ENCODE measurements around the gene TMEM242.
"Not testable (repeated sequence)": the region's sequence is repeated elsewhere in the genome, so short reads cannot be mapped to it uniquely, and the experiment has no call there.

The TMEM242 gene

GRCh38 chr6:157312757-157313156 is 10.6 kb downstream of the TMEM242 start:
- no peak for TF ChIP-seq CTCF (IDR thresholded peaks at IDR 0.05; ENCODE audit: insufficient read depth, low read length, poor library complexity, severe bottlenecking)
- no peak for DNase-seq (ENCODE audit: extremely low read depth, insufficient read length)
- no peak overlapping the region for H3K4me3 ChIP-seq (replicated peaks; ENCODE audit: low read depth, low read length)
- H3K27me3 ChIP-seq (replicated peaks; ENCODE audit: control insufficient read depth, insufficient read depth, low read length): no peaks in the 10 kb centered on the region
- peaks cover 11% of the 10 kb centered on the region for H3K36me3 ChIP-seq (ENCODE audit: control insufficient read depth, insufficient read depth, low read length)

GRCh38 chr6:157310693-157311092 is 12.6 kb downstream of the TMEM242 start:
- H3K36me3 ChIP-seq (ENCODE audit: control insufficient read depth, insufficient read depth, low read length): peaks cover 11% of the 10 kb centered on the region
- not testable (repeated sequence) for H3K27me3 ChIP-seq (replicated peaks; ENCODE audit: control insufficient read depth, insufficient read depth, low read length); H3K4me3 ChIP-seq (replicated peaks; ENCODE audit: low read depth, low read length); DNase-seq (ENCODE audit: extremely low read depth, insufficient read length)

- Histone ChIP-seq H3K4me3 (replicated peaks; ENCODE audit: low read depth, low read length) (no peak overlapping the region), H3K36me3 (ENCODE audit: control insufficient read depth, insufficient read depth, low read length) (no peaks in the 10 kb centered on the region; the same call in none of the 2 replicates), H3K27me3 (replicated peaks; ENCODE audit: control insufficient read depth, insufficient read depth, low read length) (no peaks in the 10 kb centered on the region)
- no peak for DNase-seq (ENCODE audit: extremely low read depth, insufficient read length)
- TF ChIP-seq CTCF (IDR thresholded peaks at IDR 0.05; ENCODE audit: insufficient read depth, low read length, poor library complexity, severe bottlenecking): no peak
These were observed 15.7 kb downstream of the TMEM242 start for GRCh38 chr6:157307661-157308060.

GRCh38 chr6:157305670-157306653 is 17.4 kb downstream of the TMEM242 start:
- DNase-seq (ENCODE audit: extremely low read depth, insufficient read length): no peak
- no peak for TF ChIP-seq CTCF (IDR thresholded peaks at IDR 0.05; ENCODE audit: insufficient read depth, low read length, poor library complexity, severe bottlenecking)
- no peak overlapping the region for H3K4me3 ChIP-seq (replicated peaks; ENCODE audit: low read depth, low read length)
- no peaks in the 10 kb centered on the region for H3K27me3 ChIP-seq (replicated peaks; ENCODE audit: control insufficient read depth, insufficient read depth, low read length)
- no peaks in the 10 kb centered on the region; the same call in 1 of the 2 replicates for H3K36me3 ChIP-seq (ENCODE audit: control insufficient read depth, insufficient read depth, low read length)

- Histone ChIP-seq H3K4me3 (replicated peaks; ENCODE audit: low read depth, low read length) (no peak overlapping the region), H3K36me3 (ENCODE audit: control insufficient read depth, insufficient read depth, low read length) (no peaks in the 10 kb centered on the region), H3K27me3 (replicated peaks; ENCODE audit: control insufficient read depth, insufficient read depth, low read length) (no peaks in the 10 kb centered on the region)
- DNase-seq (ENCODE audit: extremely low read depth, insufficient read length): no peak
- TF ChIP-seq CTCF (IDR thresholded peaks at IDR 0.05; ENCODE audit: insufficient read depth, low read length, poor library complexity, severe bottlenecking): no peak
These were observed 18.2 kb downstream of the TMEM242 start for GRCh38 chr6:157304899-157305663.

- H3K36me3 ChIP-seq (ENCODE audit: control insufficient read depth, insufficient read depth, low read length): no peaks in the 10 kb centered on the region
- no peaks in the 10 kb centered on the region for H3K27me3 ChIP-seq (replicated peaks; ENCODE audit: control insufficient read depth, insufficient read depth, low read length)
- DNase-seq (ENCODE audit: extremely low read depth, insufficient read length): no peak
- TF ChIP-seq CTCF (IDR thresholded peaks at IDR 0.05; ENCODE audit: insufficient read depth, low read length, poor library complexity, severe bottlenecking): no peak
- H3K4me3 ChIP-seq (replicated peaks; ENCODE audit: low read depth, low read length): no peak overlapping the region
These were observed 20.6 kb downstream of the TMEM242 start for GRCh38 chr6:157302736-157303135.
